HL-60 (cell line): ENCODE data around the gene KCNJ1.

Experiments
- DNase-seq, 2 experiments: peaks; one replicate each; pipeline ENCODE4 v3.0.0-alpha.2; 2010 to 2020; ENCODE audit warnings: low read depth in 1 of 2, low spot score in 1 of 2
- H3K27ac ChIP-seq: fragments of 250-450 bp; sonication (Bioruptor Pico); replicated peaks from 2 replicates; pipeline ENCODE4 v1.5.1; 2020; ENCODE audit warnings: mild to moderate bottlenecking, moderate library complexity
- H3K27me3 ChIP-seq: fragments of 250-450 bp; sonication (Bioruptor Pico); 2 replicates; pipeline ENCODE4 v1.5.1; 2021; ENCODE audit warnings: mild to moderate bottlenecking, moderate library complexity; ENCODE audit not compliant: insufficient read depth, poor library complexity, severe bottlenecking
- H3K4me3 ChIP-seq: replicated peaks from 2 replicates; pipeline ENCODE4 v1.5.1; 2011; ENCODE audit warnings: mild to moderate bottlenecking, control low read depth, low read length; ENCODE audit not compliant: insufficient read depth
- GABPA ChIP-seq: IDR thresholded peaks from 2 replicates; pipeline ENCODE4 v1.6.1; 2012; ENCODE audit warnings: low read depth
- POLR2AphosphoS5 ChIP-seq: IDR thresholded peaks from 2 replicates; pipeline ENCODE4 v1.6.1; 2012; ENCODE audit warnings: low read depth
- SPI1 ChIP-seq: IDR thresholded peaks from 2 replicates; pipeline ENCODE4 v1.6.1; 2012; ENCODE audit warnings: low read depth, mild to moderate bottlenecking, borderline replicate concordance
- TF ChIP-seq, protein P1 (sequence below): IDR thresholded peaks from one replicate; pipeline ENCODE4 v1.5.1; 2011; ENCODE audit warnings: low read length, control low read depth, inconsistent platforms; ENCODE audit not compliant: insufficient read depth
- TF ChIP-seq, protein P2 (sequence below): IDR thresholded peaks from 2 replicates; pipeline ENCODE4 v1.6.1; 2012; ENCODE audit warnings: low read depth; ENCODE audit not compliant: insufficient replicate concordance

KCNJ1 gene

DNA sequence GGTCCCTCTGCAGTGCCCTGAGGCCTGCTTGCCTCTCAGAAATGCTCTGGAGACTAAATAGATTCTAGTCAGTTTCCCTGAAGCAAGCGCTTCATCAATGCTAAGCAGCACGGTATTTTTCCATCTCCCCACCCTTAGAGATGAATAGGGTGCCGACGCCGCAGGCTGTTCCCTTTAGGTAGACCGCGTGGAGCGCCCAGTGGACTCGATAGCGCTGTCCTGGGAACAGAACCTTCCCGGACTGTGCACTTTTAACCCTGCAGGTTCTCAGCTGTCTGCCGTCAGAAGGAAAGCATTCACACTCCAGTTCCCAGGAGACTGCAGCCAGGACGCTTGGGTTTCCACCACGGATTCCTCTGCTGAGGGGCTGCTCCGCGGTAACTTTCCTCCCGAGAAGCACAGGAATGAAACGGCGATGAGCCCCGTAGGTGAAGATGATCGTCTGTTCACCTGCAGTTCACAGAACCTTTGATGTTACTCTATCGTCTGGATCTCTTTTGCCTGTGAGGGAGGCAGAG lies 9.1 kb upstream of the KCNJ1 start:
- Histone ChIP-seq H3K27me3 (no peaks in the 10 kb centered on the region), H3K27ac (no peak overlapping the region), H3K4me3 (no peak overlapping the region)
- TF ChIP-seq, protein P1, sequence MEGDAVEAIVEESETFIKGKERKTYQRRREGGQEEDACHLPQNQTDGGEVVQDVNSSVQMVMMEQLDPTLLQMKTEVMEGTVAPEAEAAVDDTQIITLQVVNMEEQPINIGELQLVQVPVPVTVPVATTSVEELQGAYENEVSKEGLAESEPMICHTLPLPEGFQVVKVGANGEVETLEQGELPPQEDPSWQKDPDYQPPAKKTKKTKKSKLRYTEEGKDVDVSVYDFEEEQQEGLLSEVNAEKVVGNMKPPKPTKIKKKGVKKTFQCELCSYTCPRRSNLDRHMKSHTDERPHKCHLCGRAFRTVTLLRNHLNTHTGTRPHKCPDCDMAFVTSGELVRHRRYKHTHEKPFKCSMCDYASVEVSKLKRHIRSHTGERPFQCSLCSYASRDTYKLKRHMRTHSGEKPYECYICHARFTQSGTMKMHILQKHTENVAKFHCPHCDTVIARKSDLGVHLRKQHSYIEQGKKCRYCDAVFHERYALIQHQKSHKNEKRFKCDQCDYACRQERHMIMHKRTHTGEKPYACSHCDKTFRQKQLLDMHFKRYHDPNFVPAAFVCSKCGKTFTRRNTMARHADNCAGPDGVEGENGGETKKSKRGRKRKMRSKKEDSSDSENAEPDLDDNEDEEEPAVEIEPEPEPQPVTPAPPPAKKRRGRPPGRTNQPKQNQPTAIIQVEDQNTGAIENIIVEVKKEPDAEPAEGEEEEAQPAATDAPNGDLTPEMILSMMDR = no peak
- no peak for TF ChIP-seq SPI1
- no peak for TF ChIP-seq POLR2AphosphoS5
- TF ChIP-seq GABPA = no peak
- TF ChIP-seq, protein P2, sequence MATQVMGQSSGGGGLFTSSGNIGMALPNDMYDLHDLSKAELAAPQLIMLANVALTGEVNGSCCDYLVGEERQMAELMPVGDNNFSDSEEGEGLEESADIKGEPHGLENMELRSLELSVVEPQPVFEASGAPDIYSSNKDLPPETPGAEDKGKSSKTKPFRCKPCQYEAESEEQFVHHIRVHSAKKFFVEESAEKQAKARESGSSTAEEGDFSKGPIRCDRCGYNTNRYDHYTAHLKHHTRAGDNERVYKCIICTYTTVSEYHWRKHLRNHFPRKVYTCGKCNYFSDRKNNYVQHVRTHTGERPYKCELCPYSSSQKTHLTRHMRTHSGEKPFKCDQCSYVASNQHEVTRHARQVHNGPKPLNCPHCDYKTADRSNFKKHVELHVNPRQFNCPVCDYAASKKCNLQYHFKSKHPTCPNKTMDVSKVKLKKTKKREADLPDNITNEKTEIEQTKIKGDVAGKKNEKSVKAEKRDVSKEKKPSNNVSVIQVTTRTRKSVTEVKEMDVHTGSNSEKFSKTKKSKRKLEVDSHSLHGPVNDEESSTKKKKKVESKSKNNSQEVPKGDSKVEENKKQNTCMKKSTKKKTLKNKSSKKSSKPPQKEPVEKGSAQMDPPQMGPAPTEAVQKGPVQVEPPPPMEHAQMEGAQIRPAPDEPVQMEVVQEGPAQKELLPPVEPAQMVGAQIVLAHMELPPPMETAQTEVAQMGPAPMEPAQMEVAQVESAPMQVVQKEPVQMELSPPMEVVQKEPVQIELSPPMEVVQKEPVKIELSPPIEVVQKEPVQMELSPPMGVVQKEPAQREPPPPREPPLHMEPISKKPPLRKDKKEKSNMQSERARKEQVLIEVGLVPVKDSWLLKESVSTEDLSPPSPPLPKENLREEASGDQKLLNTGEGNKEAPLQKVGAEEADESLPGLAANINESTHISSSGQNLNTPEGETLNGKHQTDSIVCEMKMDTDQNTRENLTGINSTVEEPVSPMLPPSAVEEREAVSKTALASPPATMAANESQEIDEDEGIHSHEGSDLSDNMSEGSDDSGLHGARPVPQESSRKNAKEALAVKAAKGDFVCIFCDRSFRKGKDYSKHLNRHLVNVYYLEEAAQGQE = no peak
- DNase-seq = no peak

DNA sequence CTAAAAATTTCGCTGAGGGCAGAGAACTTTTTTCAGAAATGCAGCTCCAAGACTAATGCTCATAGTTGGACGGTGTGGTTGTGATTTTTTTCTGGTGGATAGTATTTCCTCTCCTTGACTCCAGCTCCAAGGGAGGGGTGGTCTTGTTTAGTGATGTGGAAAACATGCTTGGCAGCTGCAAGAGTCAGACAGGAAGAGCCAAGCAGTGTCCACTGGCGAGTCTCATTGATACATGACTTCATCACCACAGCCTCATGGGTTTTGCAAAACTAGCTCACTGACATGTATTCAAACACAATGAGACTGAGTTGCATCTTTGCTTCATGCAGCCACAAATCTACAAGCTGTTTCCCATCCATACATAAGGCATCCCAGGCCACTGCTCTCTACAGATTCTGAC lies 7.3 kb upstream of the KCNJ1 start:
- H3K27me3 ChIP-seq = no peaks in the 10 kb centered on the region
- TF ChIP-seq POLR2AphosphoS5 (no peak), SPI1 (no peak), GABPA (no peak)
- TF ChIP-seq, protein P2 = no peak
- TF ChIP-seq, protein P1 = no peak
- H3K27ac ChIP-seq = no peak overlapping the region
- DNase-seq = no peak
- no peak overlapping the region for H3K4me3 ChIP-seq

DNA sequence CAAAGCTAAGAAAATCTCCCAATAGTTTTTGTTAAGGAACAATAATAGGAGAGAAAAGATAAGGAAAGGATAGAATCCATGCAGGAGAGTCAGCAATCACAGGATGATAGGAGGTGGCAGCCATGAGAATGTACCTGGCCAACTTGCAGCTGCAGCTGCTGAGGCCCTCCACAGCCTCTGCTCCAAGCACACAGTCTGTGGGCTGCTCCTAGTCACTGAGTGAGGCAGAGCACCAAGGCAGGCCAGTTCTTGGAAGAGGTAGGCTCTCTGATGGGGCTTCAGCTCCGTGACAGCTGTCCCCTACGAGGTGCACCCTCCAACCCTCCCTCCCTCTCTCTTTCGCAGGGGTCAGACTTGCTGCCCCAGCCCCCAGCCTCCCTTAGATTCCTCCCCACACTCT lies 5.5 kb upstream of the KCNJ1 start:
- Histone ChIP-seq H3K27me3 (no peaks in the 10 kb centered on the region), H3K27ac (no peak overlapping the region), H3K4me3 (no peak overlapping the region)
- TF ChIP-seq POLR2AphosphoS5 (no peak), GABPA (no peak), SPI1 (no peak)
- TF ChIP-seq, protein P2 = no peak
- TF ChIP-seq, protein P1 = no peak
- DNase-seq = no peak
